Cardiac muscle cell (in vitro differentiated cells and primary cell): ENCODE results near the gene POLR3K. TPM values are rescaled to one million over a fixed set of nuclear protein-coding genes. Genes with fewer than 3 reads are reported as not detected.

Experiments used
- DNase-seq, 2 donors: peaks; one replicate each; pipeline versions ENCODE4 v3.0.0 to v3.0.0-alpha.2; 2010 to 2017; ENCODE audit warnings: low read depth in 1 of 2, low spot score in 1 of 2
- H3K27ac ChIP-seq: fragments of 200-600 bp; sonication (generic); 2 replicates; pipeline ENCODE4 v1.5.1; 2016
- H3K27me3 ChIP-seq: fragments of 200-600 bp; sonication (generic); 2 replicates; pipeline ENCODE4 v1.6.0; 2016; ENCODE audit warnings: control low read depth
- H3K36me3 ChIP-seq: fragments of 200-600 bp; sonication (generic); 2 replicates; pipeline ENCODE4 v1.5.1; 2016; ENCODE audit warnings: control low read depth
- H3K4me1 ChIP-seq: fragments of 200-600 bp; sonication (generic); 2 replicates; pipeline ENCODE4 v1.8.1; 2017; ENCODE audit warnings: low read depth, mild to moderate bottlenecking, mixed run types
- H3K4me3 ChIP-seq: fragments of 200-600 bp; sonication (generic); 2 replicates; pipeline ENCODE4 v1.5.1; 2016; ENCODE audit warnings: mild to moderate bottlenecking
- H3K9me3 ChIP-seq: fragments of 200-600 bp; sonication (generic); 2 replicates; pipeline ENCODE4 v1.5.1; 2017; ENCODE audit warnings: low read depth, mild to moderate bottlenecking, control low read depth
- CTCF ChIP-seq: IDR thresholded peaks from 2 replicates; pipeline ENCODE4 v1.5.1; 2012; ENCODE audit warnings: low read depth, mild to moderate bottlenecking, low read length
- polyA plus RNA-seq: library from polyadenylated mRNA; unstranded; fragments of >200 nt; fragmentation: Nextera tagmentation; extraction: Ambion mirVana; gene quantifications from 2 replicates; pipeline ENCODE4 v1.2.1, GENCODE V29; 2016
- total RNA-seq: library from RNA; depleted of rRNA; stranded (reverse); fragments of >200 nt; gene quantifications from 2 replicates; pipeline ENCODE4 v1.2.3, GENCODE V29; 2016

The POLR3K gene
- total and polyA plus RNA-seq, 2 experiments from 2014 or later, result 7.1 to 29.6 TPM

GRCh38 chr16:60929-61878 is 7.8 kb upstream of the POLR3K start:
- H3K27ac ChIP-seq, result no peak overlapping the region
- H3K27me3 ChIP-seq, result no peaks in the 10 kb centered on the region
- DNase-seq, result no peak
- no peaks in the 10 kb centered on the region for H3K9me3 ChIP-seq
- no peak overlapping the region for H3K4me3 ChIP-seq
- peaks cover 17% of the 10 kb centered on the region for H3K36me3 ChIP-seq
- TF ChIP-seq CTCF, result no peak
- H3K4me1 ChIP-seq, result no peaks in the 10 kb centered on the region

DNA sequence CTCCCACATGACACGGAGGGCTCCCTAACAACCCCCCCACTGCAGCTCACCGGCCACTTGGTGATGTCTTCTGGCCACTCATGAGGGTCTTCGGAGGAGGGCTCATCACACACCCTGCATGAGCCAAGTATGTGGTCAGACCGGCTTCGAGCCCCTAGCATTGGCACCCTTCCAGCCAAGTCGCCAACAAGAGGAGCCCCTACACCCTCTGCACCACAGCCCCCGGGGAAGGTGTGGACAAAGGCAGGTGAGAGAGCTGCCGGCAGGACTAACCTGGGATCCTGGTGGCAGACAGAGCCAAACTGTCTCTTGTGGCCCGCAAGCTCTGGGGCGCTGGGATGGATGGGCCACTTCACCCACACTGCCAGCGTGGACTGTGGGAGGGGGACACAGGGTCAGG is 6.8 kb upstream of the POLR3K start:
- no peaks in the 10 kb centered on the region for H3K9me3 ChIP-seq
- no peak for DNase-seq
- H3K27ac ChIP-seq, result no peak overlapping the region
- no peak for TF ChIP-seq CTCF
- H3K27me3 ChIP-seq, result no peaks in the 10 kb centered on the region
- H3K4me3 ChIP-seq, result no peak overlapping the region
- H3K36me3 ChIP-seq, result peaks cover 24% of the 10 kb centered on the region
- H3K4me1 ChIP-seq, result no peaks in the 10 kb centered on the region

GRCh38 chr16:59440-60059 is 6.1 kb upstream of the POLR3K start:
- Histone ChIP-seq H3K36me3 (peaks cover 24% of the 10 kb centered on the region), H3K27ac (no peak overlapping the region), H3K4me1 (peaks cover under 1% of the 10 kb centered on the region), H3K27me3 (no peaks in the 10 kb centered on the region), H3K9me3 (no peaks in the 10 kb centered on the region), H3K4me3 (no peak overlapping the region)
- no peak for DNase-seq
- TF ChIP-seq CTCF, result no peak

DNA sequence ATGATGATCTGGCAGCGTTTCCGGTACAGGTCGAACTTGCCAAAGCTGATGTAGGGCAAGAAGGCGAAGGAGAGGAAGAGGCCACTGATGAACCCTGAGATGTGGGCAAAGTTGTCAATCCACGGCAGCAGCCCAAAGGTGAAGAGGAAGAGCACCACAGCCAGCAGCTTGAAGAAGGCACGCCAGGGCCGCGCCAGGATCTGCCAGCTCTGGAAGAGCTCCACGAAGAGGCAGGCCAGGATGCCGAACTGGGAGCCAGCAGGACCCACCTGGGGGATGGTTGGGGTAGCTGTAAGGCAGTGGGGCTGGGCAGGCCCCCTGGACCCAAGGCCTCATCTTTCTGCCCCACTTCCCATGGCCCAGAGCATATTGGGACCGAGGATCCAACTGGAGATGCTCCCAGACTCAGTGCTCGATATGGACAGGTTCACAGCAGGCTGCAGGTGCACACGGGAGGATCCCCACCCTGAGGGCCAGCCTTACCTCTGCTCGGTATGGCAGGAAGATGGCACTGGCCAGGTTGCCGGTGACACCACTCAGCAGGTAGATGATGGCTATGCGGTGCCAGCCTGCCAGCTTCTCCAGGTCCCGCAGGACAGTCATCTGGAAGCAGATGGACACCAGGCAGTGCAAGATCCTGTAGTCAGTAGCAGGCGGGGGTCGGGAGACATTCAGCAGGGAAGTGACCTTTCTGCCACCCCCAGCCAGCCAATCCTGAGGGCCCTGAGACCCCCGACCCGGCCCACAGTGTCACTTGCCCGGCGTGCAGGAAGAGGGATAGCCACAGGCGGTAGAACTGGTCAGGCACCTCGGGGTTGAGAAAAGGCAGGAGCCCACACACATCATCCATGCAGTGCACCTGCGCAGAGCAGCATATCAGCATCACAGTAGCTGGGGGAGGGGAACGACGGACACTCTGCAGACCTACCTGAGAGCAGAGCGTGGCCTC is 5.4 kb upstream of the POLR3K start:
- H3K4me1 ChIP-seq, result peaks cover 3% of the 10 kb centered on the region
- no peak overlapping the region for H3K4me3 ChIP-seq
- no peaks in the 10 kb centered on the region for H3K9me3 ChIP-seq
- H3K27me3 ChIP-seq, result no peaks in the 10 kb centered on the region
- TF ChIP-seq CTCF, result no peak
- peaks cover 24% of the 10 kb centered on the region for H3K36me3 ChIP-seq
- H3K27ac ChIP-seq, result no peak overlapping the region
- no peak for DNase-seq

DNA sequence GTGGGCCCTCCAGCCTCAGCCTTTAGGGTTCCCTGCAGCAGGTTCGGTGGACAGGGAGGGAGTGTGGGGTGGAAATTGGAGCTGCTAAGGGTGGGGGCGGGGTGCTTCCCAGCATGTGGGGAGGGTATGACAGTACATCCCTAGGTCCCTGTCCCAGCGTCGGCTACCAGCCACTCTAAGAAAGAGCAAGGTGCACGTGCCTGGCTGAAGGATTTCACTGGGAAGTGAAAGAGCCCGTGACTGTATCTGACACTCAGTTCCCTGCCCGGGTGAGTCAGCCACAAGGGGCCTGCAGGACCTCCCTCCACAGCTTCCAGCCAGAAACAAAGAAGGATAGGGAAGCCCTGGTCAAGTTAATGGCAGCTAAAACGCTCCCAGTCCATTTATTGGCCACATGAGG is 4.3 kb upstream of the POLR3K start:
- no peak for TF ChIP-seq CTCF
- Histone ChIP-seq H3K36me3 (peaks cover 22% of the 10 kb centered on the region), H3K4me1 (peaks cover 3% of the 10 kb centered on the region), H3K9me3 (no peaks in the 10 kb centered on the region), H3K27me3 (no peaks in the 10 kb centered on the region), H3K27ac (no peak overlapping the region), H3K4me3 (no peak overlapping the region)
- no peak for DNase-seq
